Measurements from ENCODE around the gene CDC14A.

DNA sequence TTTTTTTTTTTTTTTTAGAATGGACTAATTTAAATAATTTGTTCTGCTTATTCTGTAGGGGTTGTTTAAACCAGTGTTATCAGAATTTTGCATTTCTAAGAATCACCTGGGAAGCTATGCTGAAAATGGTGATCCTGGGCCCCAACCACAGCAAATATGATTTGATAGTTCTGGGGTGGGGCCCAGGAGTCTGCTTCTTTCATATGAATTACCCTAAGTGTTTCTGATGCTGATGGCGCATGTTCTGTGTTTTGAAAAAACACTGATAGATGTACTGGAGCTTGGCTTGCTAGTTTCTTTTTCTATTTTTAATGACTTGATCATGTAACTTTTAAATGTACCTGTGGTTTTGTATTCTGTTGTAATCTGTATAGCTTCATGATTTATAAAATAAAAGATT is 89.3 kb downstream of the CDC14A start:
- TF ChIP-seq, protein P1, sequence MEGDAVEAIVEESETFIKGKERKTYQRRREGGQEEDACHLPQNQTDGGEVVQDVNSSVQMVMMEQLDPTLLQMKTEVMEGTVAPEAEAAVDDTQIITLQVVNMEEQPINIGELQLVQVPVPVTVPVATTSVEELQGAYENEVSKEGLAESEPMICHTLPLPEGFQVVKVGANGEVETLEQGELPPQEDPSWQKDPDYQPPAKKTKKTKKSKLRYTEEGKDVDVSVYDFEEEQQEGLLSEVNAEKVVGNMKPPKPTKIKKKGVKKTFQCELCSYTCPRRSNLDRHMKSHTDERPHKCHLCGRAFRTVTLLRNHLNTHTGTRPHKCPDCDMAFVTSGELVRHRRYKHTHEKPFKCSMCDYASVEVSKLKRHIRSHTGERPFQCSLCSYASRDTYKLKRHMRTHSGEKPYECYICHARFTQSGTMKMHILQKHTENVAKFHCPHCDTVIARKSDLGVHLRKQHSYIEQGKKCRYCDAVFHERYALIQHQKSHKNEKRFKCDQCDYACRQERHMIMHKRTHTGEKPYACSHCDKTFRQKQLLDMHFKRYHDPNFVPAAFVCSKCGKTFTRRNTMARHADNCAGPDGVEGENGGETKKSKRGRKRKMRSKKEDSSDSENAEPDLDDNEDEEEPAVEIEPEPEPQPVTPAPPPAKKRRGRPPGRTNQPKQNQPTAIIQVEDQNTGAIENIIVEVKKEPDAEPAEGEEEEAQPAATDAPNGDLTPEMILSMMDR (IDR thresholded peaks at IDR 0.05; ENCODE audit: poor library complexity, severe bottlenecking): no peak
- TF ChIP-seq EZH2 (IDR thresholded peaks at IDR 0.05; ENCODE audit: borderline replicate concordance, insufficient read depth, low read length, poor library complexity, severe bottlenecking): no peak
- no peak for TF ChIP-seq MXI1 (conservative IDR thresholded peaks at IDR 0.05; ENCODE audit: poor library complexity, severe bottlenecking)
- TF ChIP-seq, protein P2, sequence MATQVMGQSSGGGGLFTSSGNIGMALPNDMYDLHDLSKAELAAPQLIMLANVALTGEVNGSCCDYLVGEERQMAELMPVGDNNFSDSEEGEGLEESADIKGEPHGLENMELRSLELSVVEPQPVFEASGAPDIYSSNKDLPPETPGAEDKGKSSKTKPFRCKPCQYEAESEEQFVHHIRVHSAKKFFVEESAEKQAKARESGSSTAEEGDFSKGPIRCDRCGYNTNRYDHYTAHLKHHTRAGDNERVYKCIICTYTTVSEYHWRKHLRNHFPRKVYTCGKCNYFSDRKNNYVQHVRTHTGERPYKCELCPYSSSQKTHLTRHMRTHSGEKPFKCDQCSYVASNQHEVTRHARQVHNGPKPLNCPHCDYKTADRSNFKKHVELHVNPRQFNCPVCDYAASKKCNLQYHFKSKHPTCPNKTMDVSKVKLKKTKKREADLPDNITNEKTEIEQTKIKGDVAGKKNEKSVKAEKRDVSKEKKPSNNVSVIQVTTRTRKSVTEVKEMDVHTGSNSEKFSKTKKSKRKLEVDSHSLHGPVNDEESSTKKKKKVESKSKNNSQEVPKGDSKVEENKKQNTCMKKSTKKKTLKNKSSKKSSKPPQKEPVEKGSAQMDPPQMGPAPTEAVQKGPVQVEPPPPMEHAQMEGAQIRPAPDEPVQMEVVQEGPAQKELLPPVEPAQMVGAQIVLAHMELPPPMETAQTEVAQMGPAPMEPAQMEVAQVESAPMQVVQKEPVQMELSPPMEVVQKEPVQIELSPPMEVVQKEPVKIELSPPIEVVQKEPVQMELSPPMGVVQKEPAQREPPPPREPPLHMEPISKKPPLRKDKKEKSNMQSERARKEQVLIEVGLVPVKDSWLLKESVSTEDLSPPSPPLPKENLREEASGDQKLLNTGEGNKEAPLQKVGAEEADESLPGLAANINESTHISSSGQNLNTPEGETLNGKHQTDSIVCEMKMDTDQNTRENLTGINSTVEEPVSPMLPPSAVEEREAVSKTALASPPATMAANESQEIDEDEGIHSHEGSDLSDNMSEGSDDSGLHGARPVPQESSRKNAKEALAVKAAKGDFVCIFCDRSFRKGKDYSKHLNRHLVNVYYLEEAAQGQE (IDR thresholded peaks at IDR 0.05; ENCODE audit: borderline replicate concordance): no peak
- no peak for TF ChIP-seq RAD21 (conservative IDR thresholded peaks at IDR 0.05)
- no peak for TF ChIP-seq POLR2AphosphoS5 (IDR thresholded peaks at IDR 0.05)
